Epithelial cell of esophagus (primary cell): ENCODE data around the gene ADAMTS8.

Experiments
- DNase-seq: peaks from one replicate; pipeline ENCODE4 v3.0.0; 2010; ENCODE audit warnings: low read depth
- H3K4me3 ChIP-seq: 2 replicates; pipeline ENCODE4 v1.5.1; 2011; ENCODE audit warnings: mild to moderate bottlenecking, low read length, control low read depth
- TF ChIP-seq, protein P1 (sequence below): IDR thresholded peaks from 2 replicates; pipeline ENCODE4 v1.5.1; 2011; ENCODE audit warnings: low read depth, mild to moderate bottlenecking, low read length, control low read depth, inconsistent platforms; ENCODE audit not compliant: insufficient read depth; ENCODE audit errors: missing control alignments

ADAMTS8 gene

DNA sequence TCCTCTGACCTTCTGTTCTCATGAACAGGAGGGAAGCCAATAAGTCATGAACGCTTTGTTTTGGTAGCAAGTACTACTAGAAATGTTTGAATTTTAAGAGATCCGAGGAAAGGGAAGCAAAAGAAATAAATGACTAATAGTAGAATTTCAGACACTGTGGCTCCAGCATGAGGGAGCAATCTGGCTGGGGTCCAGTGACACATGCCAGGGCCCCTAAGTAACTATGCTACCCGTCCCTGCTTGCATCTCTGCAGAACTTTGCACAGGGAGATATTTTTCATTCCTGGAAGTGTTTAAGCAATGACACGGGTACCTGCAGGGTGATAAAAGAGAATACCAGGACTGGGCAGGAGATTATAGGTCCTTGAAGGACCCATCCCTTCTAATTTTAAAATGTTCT, 7.3 kb upstream of the ADAMTS8 start:
- no peak overlapping the region for H3K4me3 ChIP-seq
- TF ChIP-seq, protein P1, sequence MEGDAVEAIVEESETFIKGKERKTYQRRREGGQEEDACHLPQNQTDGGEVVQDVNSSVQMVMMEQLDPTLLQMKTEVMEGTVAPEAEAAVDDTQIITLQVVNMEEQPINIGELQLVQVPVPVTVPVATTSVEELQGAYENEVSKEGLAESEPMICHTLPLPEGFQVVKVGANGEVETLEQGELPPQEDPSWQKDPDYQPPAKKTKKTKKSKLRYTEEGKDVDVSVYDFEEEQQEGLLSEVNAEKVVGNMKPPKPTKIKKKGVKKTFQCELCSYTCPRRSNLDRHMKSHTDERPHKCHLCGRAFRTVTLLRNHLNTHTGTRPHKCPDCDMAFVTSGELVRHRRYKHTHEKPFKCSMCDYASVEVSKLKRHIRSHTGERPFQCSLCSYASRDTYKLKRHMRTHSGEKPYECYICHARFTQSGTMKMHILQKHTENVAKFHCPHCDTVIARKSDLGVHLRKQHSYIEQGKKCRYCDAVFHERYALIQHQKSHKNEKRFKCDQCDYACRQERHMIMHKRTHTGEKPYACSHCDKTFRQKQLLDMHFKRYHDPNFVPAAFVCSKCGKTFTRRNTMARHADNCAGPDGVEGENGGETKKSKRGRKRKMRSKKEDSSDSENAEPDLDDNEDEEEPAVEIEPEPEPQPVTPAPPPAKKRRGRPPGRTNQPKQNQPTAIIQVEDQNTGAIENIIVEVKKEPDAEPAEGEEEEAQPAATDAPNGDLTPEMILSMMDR = no peak
- DNase-seq = peak; percentile 87

DNA sequence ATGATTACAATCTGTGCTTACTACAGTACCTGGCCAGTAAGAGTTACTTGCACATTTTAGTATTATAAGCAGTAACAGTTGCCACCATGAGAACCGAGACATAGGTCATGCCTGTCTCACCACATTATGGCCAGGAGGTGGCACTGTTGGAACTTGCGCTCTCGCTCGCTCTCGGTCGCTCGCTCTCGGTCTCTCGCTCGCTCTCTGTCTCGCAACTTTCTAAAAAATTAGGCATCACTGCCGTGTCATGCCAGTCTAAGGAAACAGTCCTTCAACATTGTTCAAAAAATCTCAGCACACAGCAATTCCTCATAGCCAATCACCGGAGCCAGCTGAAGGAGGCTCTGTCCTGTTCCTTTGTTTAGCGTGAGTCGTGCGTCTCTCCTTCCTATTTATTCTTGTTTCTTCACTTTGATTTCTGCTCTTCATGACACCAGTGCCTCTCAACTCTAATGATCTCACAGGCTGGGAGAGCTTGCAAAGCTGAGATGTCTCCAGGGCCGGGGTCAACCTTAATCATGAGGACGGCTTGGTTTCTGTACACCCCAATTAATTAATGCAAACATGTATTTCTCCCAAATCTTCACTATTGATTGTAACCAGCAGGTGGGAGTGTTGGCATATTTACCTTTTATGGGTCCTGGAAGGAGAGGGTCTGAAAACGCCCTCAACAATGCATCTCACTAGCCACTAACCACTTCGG, 6.3 kb upstream of the ADAMTS8 start:
- TF ChIP-seq, protein P1 = peak; percentile 93
- DNase-seq = peak; percentile 84
- H3K4me3 ChIP-seq = peak overlapping the region; percentile 58

DNA sequence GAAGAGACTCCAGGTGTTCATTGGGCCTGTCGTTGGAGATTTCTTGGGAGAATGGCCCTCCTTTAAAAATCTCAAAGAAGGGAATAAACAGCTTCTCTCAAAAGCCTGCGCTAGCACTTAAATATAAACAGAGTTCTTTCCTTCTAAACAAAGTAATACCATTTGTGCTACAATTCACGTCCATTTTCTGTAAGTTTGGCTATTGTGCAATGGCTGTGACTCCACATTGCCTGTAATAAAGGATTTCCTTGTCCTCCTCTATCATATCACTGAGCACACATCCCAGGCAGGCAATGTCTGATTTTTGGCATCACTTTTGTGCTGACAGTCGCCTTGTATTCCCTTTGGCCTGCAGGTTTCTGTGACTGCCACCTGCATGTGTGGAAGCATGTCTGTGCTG, 4.9 kb upstream of the ADAMTS8 start:
- H3K4me3 ChIP-seq = no peak overlapping the region
- TF ChIP-seq, protein P1 = no peak
- no peak for DNase-seq

DNA sequence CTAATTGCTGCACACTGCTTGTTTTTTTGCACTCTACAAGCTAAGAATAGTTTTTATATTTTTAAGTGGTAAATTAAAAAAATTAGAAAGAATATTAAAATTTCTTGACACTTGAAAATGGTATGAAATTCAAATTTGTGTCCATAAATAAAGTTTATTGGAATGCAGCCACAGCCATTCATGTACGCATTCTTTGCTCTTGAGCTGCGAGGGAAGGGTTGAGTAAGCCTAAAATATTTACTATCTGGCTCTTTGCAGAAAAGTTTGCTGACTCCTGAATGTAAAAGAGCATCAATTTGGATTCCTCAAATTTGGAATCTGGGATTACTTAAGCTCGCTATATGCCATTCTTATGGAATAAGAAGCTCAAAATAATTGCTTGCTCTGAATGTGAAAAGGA, 3.4 kb upstream of the ADAMTS8 start:
- H3K4me3 ChIP-seq = no peak overlapping the region
- TF ChIP-seq, protein P1 = no peak
- DNase-seq = no peak

DNA sequence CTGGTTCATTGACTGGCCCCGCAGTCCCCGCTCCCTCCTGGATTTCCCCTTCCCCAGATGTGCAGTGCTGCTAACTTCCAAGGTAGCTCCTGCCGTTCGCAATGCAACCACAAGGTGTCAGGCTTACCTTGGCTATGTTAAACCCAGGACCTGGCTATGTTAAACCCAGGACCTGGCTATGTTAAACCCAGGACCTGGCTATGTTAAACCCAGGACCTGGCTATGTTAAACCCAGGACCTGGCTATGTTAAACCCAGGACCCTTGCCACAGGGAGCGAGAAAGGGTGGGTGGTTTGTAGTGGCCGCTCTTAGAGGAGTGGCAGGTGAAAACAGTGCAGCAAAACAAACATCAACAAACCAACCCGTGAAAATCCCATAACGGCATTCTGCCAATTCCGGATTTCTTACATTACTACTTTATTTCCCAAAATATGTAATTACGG, 2.9 kb upstream of the ADAMTS8 start:
- DNase-seq = peak; percentile 77
- H3K4me3 ChIP-seq = no peak overlapping the region
- TF ChIP-seq, protein P1 = peak; percentile 79

DNA sequence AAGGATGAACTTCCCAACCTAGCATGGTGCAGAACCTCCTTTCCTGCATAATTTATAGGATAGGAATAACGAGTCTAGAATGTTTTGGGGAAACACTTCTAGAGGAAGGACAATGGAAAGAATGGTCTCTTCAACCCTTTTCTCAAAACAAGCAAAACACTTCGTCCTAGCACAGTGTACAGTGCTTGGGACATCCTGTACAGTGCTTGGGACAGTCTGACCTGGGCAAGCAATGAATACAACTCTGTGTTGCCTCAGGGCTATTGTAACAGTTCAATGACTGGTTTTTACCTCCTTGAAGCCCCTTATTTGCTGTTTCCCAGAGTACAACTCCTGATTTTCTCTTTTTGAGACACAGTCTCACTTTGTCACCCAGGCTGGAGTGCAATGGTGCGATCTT, 1.6 kb upstream of the ADAMTS8 start:
- TF ChIP-seq, protein P1 = no peak
- no peak for DNase-seq
- H3K4me3 ChIP-seq = no peak overlapping the region

DNA sequence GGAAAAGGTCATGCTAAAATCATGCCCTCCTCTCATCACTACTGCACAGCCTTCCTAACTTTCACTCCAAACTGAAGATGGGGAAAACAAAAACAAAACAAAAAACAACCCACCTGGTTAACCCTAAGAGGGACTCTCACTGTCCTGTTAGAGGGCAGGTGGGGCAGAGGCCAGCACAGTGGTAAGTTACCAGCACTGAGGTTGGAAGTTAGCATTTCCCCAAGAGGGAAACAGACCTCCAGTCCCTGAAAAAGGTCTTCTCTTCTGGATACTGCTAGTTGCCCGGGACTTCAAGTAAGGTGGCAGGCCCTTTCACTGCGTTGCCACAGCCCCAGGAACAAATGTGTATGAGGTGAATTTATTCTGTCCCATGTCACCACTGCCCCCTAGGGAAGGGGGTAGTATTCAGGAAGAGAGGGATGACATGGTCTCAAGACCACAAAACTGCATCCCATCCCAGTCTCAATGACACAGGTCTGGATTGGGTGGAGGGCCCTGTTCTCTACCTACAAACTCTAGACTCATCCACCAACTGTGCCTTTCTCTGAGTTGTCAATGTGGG, 792 bp upstream of the ADAMTS8 start:
- DNase-seq = no peak
- H3K4me3 ChIP-seq = no peak overlapping the region
- TF ChIP-seq, protein P1 = no peak
